Suprapubic skin (tissue), 4 donors: ENCODE measurements around the gene DNAAF1. TPM values are rescaled to one million over a fixed set of nuclear protein-coding genes. Genes with fewer than 3 reads are reported as not detected.

Experiments
- DNase-seq, 2 donors: peaks; one replicate each; pipeline ENCODE4 v3.0.0-alpha.2; 2019; ENCODE audit warnings: low spot score in 2 of 2
- H3K27ac ChIP-seq: fragments of 200-600 bp; sonication (generic); one replicate; pipeline ENCODE4 v1.5.1; 2019
- H3K27me3 ChIP-seq: fragments of 200-600 bp; sonication (generic); one replicate; pipeline ENCODE4 v1.5.1; 2019
- H3K36me3 ChIP-seq: fragments of 200-600 bp; sonication (generic); one replicate; pipeline ENCODE4 v1.5.1; 2019
- H3K4me1 ChIP-seq: fragments of 200-600 bp; sonication (generic); one replicate; pipeline ENCODE4 v1.5.1; 2019
- H3K4me3 ChIP-seq: fragments of 200-600 bp; sonication (generic); one replicate; pipeline ENCODE4 v1.5.1; 2019; ENCODE audit warnings: mild to moderate bottlenecking
- H3K9me3 ChIP-seq: fragments of 200-600 bp; sonication (generic); one replicate; pipeline ENCODE4 v1.5.1; 2019
- EP300 ChIP-seq: sonication (generic); formaldehyde crosslinking; IDR thresholded peaks from one replicate; pipeline ENCODE4 v1.6.1; 2017; ENCODE audit warnings: antibody characterized with exemption
- POLR2A ChIP-seq, 2 donors: fragments of 450-650 bp; IDR thresholded peaks; one replicate each; pipeline ENCODE4 v1.6.1; 2017; ENCODE audit warnings: antibody characterized with exemption in 2 of 2, mild to moderate bottlenecking in 2 of 2, moderate library complexity in 2 of 2
- POLR2AphosphoS5 ChIP-seq, 3 donors: sonication (generic); formaldehyde crosslinking; IDR thresholded peaks; one replicate each; pipeline ENCODE4 v1.6.1; 2017; ENCODE audit warnings: antibody characterized with exemption in 3 of 3
- WGBS: methylation state at CpG from one replicate; pipeline ENCODE4 v1.1.5; 2018; 5-methylcytosine and 5-hydroxymethylcytosine counted together
- total RNA-seq, 4 donors: library from RNA; depleted of rRNA; stranded (reverse); fragments of >200 nt; gene quantifications; one replicate each; pipeline ENCODE4 v1.1.0, GENCODE V29; 2016
- TF ChIP-seq, protein P1 (sequence below), 2 donors: fragments of 200-600 bp in 1 of 2; fragments of 450-650 bp in 1 of 2; sonication (generic) in 1 of 2; IDR thresholded peaks; one replicate each; pipeline ENCODE4 v1.5.1; 2016 to 2019; ENCODE audit warnings: antibody characterized with exemption in 2 of 2, mild to moderate bottlenecking in 1 of 2, moderate library complexity in 1 of 2

DNAAF1 gene
- total RNA-seq, 4 donors from 2014 or later = 0.72 to 0.89 TPM; not detected in 2

DNA sequence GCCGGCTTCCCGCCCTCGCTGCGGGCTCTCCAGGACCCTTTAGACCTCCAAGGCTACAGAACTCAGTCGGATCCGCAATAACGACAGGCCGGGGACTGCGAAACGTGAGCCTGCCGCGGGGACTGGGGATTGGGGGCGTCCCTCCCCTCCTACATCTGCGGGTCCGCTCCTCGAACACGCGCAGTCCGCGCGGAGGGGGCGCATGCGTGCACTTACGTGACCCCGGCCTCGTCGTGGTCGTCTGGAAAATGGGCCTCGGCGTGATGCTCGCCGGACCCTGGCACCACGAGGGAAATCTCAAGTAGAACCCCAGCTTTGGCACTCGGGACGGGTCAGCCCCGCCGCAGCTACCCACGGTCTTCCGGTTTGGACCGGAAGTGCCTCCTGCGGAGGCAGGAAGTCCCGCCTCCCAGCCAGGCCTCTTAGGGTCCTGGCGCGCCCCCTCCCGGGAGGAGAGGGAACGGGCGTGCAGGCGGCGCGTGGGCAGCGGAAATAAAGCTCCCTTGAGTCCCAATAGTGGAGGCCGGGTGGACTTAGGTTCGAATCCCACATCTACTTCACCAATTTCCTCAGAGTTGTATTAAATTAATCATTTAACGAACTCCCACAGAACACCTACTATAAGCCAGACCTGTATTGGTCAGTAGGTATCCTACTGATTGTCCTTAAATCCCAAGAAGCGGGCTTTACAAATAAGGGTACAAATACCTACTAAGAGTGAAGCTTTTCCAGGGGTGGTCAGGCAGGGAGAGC lies 41.8 kb downstream of the DNAAF1 start, which contains the start of gene TAF1C:
TAF1C (minus strand) TSS at position 373 of the 753 bp plus-strand sequence. CDS start 2,069 bp downstream, outside the sequence.
- 16% methylated on average over 7 of the region's 55 CpGs for WGBS

GRCh38 chr16:84190731-84191388 lies 45.8 kb downstream of the DNAAF1 start, which contains the start of gene ADAD2:
Gene ADAD2, plus strand, starts transcription at chr16:84191157. Its CDS starts 74 bp downstream, at chr16:84191231.
- Histone ChIP-seq H3K4me3 (no peak within 1 kb of the TSS), H3K27me3 (no peaks in the 10 kb centered on the region), H3K9me3 (no peaks in the 10 kb centered on the region), H3K27ac (no peak within 1 kb of the TSS), H3K4me1 (peaks cover 18% of the 10 kb centered on the region), H3K36me3 (peaks cover 3% of the 10 kb centered on the region)
- WGBS = 94% methylated on average over 36 of the region's 47 CpGs
- TF ChIP-seq POLR2AphosphoS5 (IDR thresholded peaks at IDR 0.05) (no peak), POLR2A (IDR thresholded peaks at IDR 0.05) (no peak)
- TF ChIP-seq, protein P1, sequence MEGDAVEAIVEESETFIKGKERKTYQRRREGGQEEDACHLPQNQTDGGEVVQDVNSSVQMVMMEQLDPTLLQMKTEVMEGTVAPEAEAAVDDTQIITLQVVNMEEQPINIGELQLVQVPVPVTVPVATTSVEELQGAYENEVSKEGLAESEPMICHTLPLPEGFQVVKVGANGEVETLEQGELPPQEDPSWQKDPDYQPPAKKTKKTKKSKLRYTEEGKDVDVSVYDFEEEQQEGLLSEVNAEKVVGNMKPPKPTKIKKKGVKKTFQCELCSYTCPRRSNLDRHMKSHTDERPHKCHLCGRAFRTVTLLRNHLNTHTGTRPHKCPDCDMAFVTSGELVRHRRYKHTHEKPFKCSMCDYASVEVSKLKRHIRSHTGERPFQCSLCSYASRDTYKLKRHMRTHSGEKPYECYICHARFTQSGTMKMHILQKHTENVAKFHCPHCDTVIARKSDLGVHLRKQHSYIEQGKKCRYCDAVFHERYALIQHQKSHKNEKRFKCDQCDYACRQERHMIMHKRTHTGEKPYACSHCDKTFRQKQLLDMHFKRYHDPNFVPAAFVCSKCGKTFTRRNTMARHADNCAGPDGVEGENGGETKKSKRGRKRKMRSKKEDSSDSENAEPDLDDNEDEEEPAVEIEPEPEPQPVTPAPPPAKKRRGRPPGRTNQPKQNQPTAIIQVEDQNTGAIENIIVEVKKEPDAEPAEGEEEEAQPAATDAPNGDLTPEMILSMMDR (IDR thresholded peaks at IDR 0.05) = no peak
- DNase-seq = no peak

More for the DNA sequence above, 41.8 kb downstream of the DNAAF1 start, which contains the start of gene TAF1C:
- H3K27me3 ChIP-seq = no peaks in the 10 kb centered on the region
- no peak for TF ChIP-seq POLR2A (IDR thresholded peaks at IDR 0.05)
- TF ChIP-seq EP300 = no peak
- TF ChIP-seq POLR2AphosphoS5 (IDR thresholded peaks at IDR 0.05) = peak in 2 of 3 donors; percentile 40 to 83
- TF ChIP-seq, protein P1 (IDR thresholded peaks at IDR 0.05) = peak; percentile 91 to 98
- peaks cover 20% of the 10 kb centered on the region for H3K4me1 ChIP-seq
- H3K36me3 ChIP-seq = peaks cover 24% of the 10 kb centered on the region
- no peaks in the 10 kb centered on the region for H3K9me3 ChIP-seq
- peak; percentile 94 for DNase-seq
- peak within 1 kb of the TSS; percentile 67 for H3K4me3 ChIP-seq
- H3K27ac ChIP-seq = peak within 1 kb of the TSS; percentile 38

DNA sequence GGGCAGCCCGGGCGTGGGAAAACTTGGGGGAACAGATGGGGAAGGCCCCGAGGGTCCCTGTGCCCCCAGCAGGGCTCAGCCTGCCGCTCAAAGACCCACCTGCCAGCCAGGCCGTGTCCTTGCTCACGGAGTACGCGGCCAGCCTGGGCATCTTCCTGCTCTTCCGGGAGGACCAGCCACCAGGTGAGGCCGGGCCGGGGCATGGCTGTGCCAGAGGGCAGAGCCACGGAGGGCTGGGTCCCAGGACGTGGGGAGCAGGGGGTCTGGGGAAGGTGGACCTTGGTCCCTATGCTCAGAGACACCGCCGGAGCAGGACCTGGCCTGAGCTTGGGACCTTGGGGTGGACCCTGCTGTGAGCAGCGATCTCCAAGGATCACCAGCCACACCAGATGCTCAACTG lies 46.4 kb downstream of the DNAAF1 start:
- WGBS = 94% methylated on average over 13 of the region's 16 CpGs
- H3K9me3 ChIP-seq = no peaks in the 10 kb centered on the region
- H3K27ac ChIP-seq = no peak overlapping the region
- H3K36me3 ChIP-seq = peaks cover 3% of the 10 kb centered on the region
- H3K4me1 ChIP-seq = peaks cover 16% of the 10 kb centered on the region
- no peaks in the 10 kb centered on the region for H3K27me3 ChIP-seq
- no peak for DNase-seq
- H3K4me3 ChIP-seq = no peak overlapping the region
- TF ChIP-seq POLR2AphosphoS5 (IDR thresholded peaks at IDR 0.05) (no peak), POLR2A (IDR thresholded peaks at IDR 0.05) (no peak), EP300 (no peak)
- TF ChIP-seq, protein P1 (IDR thresholded peaks at IDR 0.05) = no peak

- DNase-seq = no peak
- H3K4me1 ChIP-seq = peaks cover 29% of the 10 kb centered on the region
- peaks cover 3% of the 10 kb centered on the region for H3K36me3 ChIP-seq
- no peak overlapping the region for H3K4me3 ChIP-seq
- WGBS = 84% methylated on average over 7 of the region's 7 CpGs
- no peak overlapping the region for H3K27ac ChIP-seq
- TF ChIP-seq POLR2A (IDR thresholded peaks at IDR 0.05) = no peak
- TF ChIP-seq, protein P1 (IDR thresholded peaks at IDR 0.05) = no peak
- TF ChIP-seq EP300 = no peak
- no peaks in the 10 kb centered on the region for H3K9me3 ChIP-seq
- H3K27me3 ChIP-seq = no peaks in the 10 kb centered on the region
Measured at GRCh38 chr16:84193480-84193879, 48.4 kb downstream of the DNAAF1 start.

- WGBS = 90% methylated on average over 11 of the region's 11 CpGs
- Histone ChIP-seq H3K27me3 (no peaks in the 10 kb centered on the region), H3K4me3 (no peak overlapping the region), H3K36me3 (peaks cover 3% of the 10 kb centered on the region), H3K27ac (no peak overlapping the region), H3K4me1 (peaks cover 35% of the 10 kb centered on the region), H3K9me3 (no peaks in the 10 kb centered on the region)
- no peak for DNase-seq
- TF ChIP-seq, protein P1 (IDR thresholded peaks at IDR 0.05) = no peak
- TF ChIP-seq POLR2A (IDR thresholded peaks at IDR 0.05) (no peak), EP300 (no peak), POLR2AphosphoS5 (IDR thresholded peaks at IDR 0.05) (no peak)
Measured at GRCh38 chr16:84194018-84194417, 48.9 kb downstream of the DNAAF1 start.
